Stomach (tissue), 4 donors: ENCODE data around the gene PSKH1.

Source experiments
- CTCF ChIP-seq, 7 experiments: fragments of 450-650 bp in 4 of 7; fragments of 200-600 bp in 3 of 7; sonication (generic) in 3 of 7; IDR thresholded peaks; one replicate each; pipeline ENCODE4 v1.5.1; 2016 to 2019; ENCODE audit warnings: antibody characterized with exemption in 7 of 7, control low read depth in 2 of 7, mild to moderate bottlenecking in 1 of 7
- POLR2A ChIP-seq, 4 donors: fragments of 450-650 bp; IDR thresholded peaks; one replicate each; pipeline ENCODE4 v1.6.1; 2016; ENCODE audit warnings: antibody characterized with exemption in 4 of 4, control low read depth in 2 of 4, mild to moderate bottlenecking in 1 of 4, moderate library complexity in 1 of 4

- TF ChIP-seq CTCF (IDR thresholded peaks at IDR 0.05) (no peak), POLR2A (IDR thresholded peaks at IDR 0.05) (no peak)
These were observed 84.0 kb downstream of the PSKH1 start for GRCh38 chr16:67977005-67977404.
